Upper lobe of left lung (tissue), 4 donors: ENCODE measurements around the gene ST6GALNAC6.

Experiments
- CTCF ChIP-seq, 6 experiments: fragments of 450-650 bp in 4 of 6; fragments of 200-600 bp in 2 of 6; sonication (generic) in 2 of 6; IDR thresholded peaks; one replicate each; pipeline ENCODE4 v1.5.1; 2016 to 2019; ENCODE audit warnings: antibody characterized with exemption in 6 of 6
- POLR2A ChIP-seq, 4 donors: fragments of 450-650 bp; IDR thresholded peaks; one replicate each; pipeline ENCODE4 v1.5.1; 2016 to 2017; ENCODE audit warnings: antibody characterized with exemption in 4 of 4, mild to moderate bottlenecking in 2 of 4

- TF ChIP-seq CTCF (IDR thresholded peaks at IDR 0.05) = no peak
- TF ChIP-seq POLR2A (IDR thresholded peaks at IDR 0.05) = no peak
These were observed 46.6 kb downstream of the ST6GALNAC6 start for GRCh38 chr9:127852829-127853228.
